GM19372 (cell line): Measurements from ENCODE around the gene ORAI3.
A peak's percentile ranks its signal among the peaks of the same experiment; 100 is the strongest.

Source experiments
- ATAC-seq: cut with Tn5 transposase; IDR thresholded peaks from one replicate; pipeline ENCODE4 v1.9.1; 2021; ENCODE audit warnings: mild to moderate bottlenecking, low read depth, moderate library complexity; ENCODE audit not compliant: unreplicated experiment

Gene ORAI3

DNA sequence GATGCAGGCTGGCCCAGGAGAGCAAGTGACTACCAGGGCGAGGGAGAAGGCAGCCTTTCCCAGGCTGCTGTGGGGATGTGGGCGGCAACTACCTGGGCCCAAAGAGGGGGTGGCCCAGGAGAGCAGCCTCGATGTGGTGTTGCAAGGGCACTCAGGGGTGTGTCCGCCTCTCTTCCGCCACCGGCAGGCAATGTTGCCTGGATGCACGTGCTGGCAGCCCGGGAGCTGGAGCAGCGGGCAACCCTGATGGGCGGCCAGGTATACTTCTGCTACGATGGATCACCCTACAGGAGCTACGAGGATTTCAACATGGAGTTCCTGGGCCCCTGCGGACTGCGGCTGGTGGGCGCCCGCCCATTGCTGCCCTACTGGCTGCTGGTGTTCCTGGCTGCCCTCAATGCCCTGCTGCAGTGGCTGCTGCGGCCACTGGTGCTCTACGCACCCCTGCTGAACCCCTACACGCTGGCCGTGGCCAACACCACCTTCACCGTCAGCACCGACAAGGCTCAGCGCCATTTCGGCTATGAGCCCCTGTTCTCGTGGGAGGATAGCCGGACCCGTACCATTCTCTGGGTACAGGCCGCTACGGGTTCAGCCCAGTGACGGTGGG lies 38.8 kb downstream of the ORAI3 start:
- ATAC-seq: no peak

DNA sequence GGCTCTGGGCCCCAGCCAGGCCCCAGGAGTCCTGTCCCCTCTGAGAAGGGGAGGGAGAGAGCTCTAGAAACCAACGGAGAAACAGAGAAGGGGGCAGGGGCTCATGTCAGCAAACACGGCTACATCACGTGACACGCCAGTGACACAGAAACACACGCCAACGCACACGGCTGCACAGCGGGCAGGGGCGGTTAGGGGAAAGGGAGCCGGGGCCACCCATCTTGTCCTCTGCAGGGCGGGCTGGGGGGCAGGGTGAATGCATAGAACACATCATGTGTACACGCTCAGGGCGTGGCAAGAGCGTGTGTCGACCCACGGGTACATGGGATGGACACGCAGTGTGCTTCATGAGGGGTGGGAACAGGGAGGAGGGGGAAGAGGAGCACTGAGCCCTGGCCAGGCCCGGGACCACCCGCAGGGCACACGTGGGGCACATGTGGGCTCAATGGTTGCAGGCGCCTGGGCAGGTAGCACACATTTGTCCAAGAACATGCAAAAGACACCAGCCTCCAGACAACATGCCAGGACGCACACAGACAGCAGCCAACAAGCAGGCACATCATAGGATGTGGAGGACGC lies 40.7 kb downstream of the ORAI3 start:
- ATAC-seq: no peak

DNA sequence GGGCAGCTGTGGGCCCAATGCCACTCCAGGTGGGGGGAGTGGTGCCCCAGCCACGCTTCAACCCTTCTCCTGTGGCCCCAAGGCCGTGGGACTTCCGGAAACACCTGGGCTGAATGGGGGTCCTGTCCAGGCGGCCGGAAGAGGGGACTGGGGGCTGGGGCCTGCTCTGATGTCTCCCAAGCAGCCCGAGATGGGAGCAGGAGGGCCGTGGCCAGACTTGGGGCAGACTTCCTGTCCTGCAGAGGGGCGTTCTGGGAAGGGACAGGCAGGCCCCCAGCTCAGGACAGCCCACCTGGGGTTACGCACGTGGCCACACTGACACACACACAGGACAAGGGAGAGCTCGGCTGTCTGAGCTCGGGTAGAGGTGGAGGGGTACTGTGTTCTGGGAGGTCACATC lies 41.2 kb downstream of the ORAI3 start:
- ATAC-seq: no peak

DNA sequence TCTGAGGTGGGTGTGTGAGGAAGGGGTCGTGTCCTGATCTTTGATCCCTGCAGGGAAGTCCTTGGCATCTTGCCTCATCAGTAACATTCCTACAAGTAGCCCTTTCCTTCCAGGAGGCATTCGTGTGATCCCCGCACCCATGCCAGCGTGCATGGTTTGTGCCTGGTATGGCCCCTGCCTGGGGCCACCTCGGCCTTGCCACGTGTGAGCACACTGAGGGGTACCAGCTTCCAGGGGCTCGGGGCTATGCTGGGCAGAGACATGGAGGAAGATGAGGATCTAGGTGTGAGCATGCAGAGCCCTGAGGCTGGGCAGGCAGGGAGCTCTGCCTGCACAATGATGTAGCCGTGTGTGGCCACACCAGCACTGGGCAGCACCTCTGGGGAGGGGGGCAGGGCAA lies 42.2 kb downstream of the ORAI3 start:
- no peak for ATAC-seq

DNA sequence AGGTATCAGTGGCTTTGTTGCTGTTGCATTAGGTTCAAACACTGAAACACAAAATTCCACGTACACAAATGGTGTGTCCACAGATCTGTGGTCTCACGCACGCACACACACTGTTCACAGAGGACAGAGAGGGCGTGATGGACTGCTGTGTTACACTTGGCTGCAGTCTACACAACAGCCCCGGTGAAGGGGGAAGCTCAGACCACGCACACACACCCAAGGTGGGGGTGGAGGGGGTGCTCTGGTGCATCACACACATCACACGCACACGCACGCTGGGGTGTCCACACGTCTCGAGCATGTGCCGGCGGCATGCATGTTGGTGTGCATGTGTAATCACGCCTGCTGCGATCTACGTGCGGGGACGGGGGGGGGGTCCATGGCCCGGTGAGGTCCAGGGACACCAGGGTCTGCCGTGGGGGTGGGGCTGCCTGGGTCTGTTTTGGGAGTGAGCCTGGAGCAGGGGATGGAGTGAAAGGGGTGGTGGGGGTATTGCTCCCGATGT lies 43.5 kb downstream of the ORAI3 start:
- ATAC-seq: no peak

DNA sequence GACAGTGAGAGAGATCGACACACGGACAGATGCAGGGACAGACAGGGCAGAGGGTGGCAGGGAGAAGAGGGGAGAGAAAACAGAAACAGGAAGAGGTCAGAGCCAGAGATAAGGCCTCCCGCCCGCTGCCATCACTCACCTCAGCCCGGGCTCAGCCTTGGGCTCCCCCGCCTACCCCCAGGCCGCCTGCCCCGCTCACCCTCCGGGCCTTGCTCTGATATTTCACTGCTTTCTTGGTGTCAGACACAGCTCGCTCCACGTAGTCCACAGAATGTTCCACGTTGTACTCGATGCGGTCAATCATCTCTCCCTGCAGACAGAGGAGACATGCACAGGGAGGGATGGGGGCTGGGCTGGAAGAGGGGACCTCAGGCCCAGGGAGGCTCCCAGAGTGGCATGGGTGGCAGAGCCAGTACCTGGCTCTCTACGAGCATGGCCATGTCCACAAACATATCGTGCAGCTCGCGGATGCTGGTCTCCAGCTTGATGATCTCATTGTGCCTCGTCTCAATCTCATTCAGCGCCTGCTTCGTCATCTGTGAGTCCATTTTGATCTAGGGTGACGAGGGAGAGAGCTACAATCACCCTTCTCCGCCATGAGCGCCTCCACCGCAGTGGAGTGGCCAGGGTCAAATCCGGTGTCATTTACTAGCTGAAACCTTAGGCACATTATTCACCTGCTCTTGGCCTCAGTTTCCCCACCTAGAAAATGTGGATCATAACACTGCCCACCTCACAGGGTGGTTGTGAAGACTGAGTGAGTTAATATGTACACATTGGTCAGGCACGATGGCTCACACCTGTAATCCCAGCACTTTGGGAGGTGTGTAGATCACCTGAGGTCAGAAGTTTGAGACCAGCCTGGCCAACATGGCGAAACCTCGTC lies 44.3 kb downstream of the ORAI3 start:
- no peak for ATAC-seq

DNA sequence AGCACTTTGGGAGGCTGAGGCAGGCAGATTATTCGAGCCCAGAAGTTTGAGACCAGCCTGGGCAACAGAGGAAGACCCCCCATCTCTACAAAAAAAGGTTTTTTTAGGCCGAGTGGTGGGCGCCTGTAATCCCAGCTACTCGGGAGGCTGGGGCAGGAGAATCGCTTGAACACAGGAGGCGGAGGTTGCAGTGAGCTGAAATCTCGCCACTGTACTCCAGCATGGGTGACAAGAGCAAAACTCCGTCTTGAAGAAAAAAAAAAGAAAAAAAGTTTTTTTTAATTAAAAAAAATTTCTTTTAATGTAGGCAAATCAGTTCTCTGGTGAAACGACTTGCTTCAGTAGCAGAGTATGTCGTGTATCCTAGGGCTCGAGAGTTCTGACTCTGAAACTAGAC lies 47.1 kb downstream of the ORAI3 start:
- ATAC-seq: no peak

DNA sequence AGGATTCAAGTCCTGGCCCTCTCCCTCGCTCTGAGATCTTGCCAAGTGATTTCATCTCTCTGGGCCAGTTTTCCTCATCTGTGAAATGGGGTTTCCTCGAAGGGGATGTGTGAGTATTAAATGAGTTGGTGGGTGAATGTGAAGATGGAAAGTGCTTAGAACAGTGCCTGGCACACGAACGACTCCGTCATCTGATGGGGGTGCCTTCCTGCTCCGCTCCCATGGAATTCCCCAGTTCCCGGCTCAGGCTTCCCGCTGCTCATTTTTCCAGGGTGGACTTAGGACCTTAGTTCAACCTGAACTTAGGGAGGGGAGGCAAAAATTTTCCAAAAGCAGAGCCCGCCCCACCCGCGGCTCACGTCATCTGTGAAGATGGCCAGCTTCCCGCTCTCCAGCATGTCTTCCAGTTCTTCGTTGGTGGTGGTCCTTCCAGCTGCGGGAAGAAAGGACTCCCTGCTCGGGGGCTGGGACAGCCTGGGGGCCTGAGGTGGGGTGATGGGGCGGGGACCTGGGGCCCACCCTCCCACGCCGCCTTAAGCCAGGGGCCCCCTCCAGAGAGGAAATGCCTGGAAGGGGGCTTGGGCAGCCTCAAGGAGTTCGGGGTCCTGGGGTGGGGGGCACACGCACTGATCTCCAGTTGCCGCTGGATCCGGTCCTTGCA lies 47.6 kb downstream of the ORAI3 start:
- no peak for ATAC-seq

DNA sequence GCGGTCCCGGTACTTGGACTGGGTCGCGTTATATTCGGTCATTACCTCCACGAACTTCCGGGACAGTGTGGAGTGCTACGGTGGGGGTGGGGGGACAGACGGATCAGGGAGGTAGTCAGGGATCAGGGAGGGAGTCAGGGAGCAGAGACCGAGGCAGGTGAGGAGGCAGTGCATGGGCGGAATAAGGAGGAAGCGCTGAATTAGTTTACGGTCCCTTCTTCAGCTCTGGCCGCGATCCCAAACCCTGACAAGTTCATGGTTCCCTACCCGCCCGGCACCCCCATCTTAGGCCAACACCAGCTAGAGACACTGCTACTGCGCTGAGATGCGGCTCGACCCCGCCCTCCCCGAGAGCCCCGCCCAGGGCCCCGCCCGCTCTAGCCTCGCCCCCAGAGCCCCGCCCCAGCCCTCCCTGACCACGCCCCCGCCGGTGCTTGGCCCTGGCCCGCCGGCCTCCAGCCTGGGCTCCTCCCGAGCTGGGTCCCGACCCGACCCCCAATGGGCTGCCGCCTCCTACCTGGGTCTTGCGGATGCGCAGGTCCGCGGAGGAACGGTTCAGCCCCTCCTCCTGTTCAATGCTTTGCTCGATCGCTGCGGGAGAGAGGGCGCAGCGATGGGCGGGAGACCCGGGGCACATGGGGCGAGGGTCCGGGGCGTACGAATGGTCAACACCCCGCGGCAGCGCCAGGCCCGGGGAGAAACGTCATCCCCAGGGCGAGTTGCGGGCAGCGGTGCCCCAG lies 48.3 kb downstream of the ORAI3 start:
- peak; percentile 87 for ATAC-seq

DNA sequence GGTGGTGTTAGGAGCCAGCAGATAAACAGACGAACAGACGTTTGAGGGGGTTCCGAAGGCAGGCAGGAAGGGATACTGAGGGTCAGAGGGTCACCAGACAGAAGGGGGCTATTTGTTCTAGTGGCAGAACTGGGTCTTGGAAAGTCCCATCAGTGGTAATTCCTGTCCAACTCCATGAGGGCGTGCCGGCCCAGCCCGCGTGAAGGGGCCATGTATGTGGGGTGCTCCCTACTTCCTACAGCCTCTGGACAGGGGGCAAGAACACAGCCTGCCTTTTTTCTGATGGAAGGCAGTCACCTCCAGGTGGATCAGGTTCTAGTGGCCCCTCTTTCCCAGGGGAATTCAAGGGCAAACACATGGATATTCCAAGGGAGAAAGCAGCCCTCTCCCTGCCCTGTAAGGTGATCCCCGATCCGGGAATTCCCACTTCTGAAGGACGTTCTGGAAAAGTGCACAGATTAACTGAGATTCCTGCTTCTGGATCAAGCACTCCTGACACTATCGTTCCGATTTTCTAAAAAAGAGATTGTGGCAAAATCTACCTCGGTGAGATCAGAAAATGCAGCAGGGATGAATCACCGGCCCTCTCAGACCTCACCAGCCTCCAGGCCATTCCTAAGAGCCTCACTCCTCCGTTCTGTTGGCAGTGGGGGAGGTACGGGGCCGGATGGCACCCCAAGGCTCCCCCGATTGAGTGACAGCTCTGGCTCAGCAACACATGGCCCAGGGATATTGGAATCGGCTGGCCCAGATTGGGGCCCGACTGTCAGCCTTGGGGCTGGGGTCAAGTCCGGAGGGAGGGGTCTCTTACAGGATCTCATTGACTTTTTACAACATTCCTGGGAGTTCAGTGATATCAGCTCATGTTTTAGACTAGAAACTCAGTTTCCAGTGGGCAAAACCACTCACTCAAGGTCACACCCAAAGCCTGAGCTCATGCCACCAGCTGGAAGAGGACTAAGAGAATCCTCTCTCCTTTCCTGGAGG lies 49.1 kb downstream of the ORAI3 start:
- ATAC-seq: no peak

DNA sequence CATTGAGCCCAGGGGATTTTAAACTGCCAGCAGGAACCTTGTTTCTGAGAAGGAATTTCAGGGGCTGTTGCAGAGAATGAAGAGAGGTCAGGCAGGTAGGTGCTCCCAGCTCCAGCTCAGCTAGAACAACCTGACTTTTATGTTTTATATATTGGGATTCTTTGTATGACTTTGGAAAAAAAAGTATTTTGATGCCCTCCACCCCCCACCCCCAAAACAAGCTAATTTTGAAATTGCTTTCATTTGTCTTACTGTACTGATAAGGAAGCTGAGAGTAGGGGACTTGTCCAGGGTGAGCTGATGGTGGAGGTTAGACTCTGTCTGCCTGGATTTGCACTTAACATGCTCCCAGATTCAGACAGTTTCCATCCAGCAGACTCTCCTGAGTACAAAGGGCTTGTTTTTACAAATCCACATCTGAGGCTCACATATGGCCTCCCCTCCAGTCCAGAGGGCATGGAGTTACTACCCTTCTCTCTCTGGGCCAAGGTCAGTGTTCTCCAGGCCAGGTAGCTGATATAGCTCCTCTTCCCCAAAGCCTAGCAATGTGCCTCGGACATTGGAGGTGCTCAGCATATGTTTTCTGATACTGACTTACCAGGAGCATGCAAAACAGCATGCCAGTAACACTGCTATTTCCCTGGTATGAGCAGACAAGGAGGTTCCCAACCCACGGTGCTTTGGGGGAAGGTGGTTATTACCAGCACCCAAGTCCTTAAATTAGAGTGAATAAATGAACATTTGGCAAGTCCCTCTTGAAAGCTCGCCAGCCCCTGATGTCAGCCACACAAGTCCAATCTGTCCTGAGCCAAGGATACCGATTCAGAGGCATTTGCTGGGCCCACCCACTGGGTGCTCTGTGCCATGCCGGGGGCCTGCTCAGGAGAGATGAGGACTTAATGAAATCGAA lies 50.2 kb downstream of the ORAI3 start:
- ATAC-seq: no peak

DNA sequence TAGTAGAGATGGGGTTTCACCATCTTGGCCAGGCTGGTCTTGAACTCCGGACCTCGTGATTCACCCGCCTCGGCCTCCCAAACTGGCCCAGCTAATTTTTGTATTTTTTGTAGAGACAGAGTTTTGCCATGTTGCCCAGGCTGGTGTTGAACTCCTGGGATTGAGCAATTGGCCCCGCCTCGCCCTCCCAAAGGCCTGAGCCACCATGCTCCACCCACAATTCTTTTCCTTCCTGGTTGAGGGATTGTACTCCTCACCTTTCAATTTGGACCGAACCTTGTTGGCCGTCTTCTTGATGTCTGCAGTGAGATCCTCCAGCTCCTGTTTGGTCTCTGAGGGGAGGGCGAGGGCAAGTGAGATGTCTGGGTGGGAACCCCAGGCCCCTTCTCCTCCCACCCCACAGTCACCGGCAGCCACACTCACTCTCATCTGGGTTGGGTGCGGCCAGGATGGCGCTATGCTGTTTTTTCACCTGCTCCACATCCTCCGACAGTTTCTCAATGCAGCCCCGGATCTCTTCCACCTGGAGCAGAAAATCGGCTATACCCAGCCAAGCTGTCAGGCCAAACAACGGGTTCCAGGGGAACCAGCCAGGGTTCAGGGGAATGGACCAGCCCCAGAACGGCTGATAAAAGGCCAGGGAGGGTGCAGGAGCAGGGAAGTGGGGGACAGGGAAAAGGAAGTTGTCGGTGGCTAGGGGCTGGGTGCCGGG lies 52.0 kb downstream of the ORAI3 start:
- no peak for ATAC-seq

DNA sequence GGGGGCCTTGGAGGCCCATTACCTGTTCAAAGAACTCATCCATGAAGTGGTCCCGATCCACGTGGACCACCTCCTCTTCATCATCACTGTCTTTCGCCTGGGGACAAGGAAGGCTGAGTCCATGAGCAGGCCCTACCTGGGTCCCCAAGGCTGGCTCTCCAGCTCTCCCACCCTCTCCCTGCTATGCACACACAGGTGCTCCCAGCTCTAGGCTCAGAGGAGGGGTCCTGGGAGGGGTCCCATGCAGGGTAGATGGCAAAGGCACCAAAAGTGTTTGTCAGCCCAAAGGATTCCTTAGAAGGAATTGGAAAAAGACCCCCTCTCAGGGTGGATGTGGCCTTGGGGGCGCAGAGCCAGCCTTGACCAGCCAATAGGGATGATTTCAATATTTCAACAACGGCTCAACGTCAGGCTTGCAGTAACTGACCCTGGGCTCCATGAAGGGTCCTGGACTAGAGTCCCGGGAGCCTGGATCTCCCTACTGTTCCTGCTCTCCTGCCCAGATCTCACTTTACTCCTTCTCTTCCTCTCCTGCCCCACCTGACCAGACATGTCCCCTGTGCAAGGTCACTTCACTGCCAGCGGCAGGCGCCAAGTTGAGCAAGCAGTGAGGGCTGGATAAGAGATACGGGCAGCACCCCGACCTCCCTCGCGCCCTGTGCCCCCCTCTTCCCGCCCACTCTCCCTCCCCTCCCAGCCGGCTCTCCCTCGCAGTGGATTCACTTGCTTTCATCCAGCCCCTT lies 52.8 kb downstream of the ORAI3 start:
- ATAC-seq: no peak

DNA sequence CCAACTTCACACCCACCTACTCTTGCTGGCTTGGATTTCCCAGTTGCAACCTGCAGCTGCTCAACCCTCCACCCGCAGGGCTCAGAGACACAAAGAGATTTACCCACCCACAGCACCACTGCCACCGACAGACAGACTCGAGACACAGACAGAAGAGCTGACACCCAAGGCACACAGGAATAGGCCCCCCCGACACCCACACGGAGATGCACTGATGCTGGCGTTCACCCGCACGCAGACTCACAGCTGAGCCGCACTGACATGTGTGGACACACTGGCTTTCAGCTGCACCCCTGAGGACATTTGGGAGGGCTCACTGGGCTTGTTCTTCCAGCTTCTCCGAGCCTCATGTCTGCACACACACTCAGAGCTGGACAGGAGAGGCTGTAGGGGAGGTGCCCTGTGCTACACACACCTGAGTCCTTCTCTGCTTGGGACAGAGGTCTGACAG lies 53.4 kb downstream of the ORAI3 start:
- ATAC-seq: no peak

DNA sequence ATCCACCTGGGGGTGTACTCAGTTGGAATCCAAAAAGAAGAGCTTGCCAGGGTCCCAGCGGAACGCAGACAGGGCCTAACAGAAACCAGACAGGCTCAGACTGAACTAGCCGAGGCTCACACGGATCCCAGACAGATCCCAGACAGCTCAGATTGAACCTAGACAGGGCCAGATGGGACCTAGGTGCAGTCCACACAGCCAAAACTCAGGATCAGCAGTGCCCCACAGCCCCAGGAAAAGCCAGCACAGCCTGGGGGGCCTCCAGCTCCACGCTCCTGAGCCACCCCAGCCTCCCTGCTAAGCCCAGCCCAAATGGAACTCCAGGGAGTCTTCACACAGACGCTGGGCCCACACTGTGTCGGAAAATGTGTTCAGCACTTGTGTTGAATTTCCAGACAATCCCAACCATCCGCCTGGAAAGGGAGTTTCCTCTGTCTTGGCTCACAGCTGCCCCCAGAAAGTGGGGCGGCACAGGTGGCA lies 54.0 kb downstream of the ORAI3 start:
- no peak for ATAC-seq

DNA sequence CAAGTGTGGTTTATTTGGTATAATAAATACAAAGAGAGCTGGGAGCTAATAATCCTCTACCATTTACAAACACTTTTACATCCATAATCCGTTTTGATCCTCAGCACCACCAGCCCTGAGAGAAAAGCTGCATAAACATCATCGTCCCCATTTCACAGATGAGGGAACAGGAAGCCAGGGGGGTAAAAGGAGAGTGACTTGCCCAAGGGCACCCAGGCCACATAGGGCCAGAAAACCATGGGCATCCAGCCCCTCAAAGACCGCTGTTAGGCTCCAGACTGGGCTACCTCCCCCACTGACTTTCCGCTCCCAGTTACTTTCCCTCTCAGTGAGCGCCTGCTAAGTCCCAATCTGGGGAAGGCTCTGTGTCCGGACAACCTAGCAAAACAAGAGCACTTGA lies 54.9 kb downstream of the ORAI3 start:
- no peak for ATAC-seq
